CD14-positive monocyte (primary cell): Measurements from ENCODE around the gene TMEM198. TPM values are rescaled to one million over a fixed set of nuclear protein-coding genes. Genes with fewer than 3 reads are reported as not detected.

Source experiments
- DNase-seq, 3 donors: peaks; one replicate each; pipeline ENCODE4 v3.0.0-alpha.2; 2011 to 2022
- H2AFZ ChIP-seq: 2 replicates; pipeline ENCODE4 v1.6.0; 2012; ENCODE audit warnings: mild to moderate bottlenecking, low read depth, low read length, inconsistent platforms; ENCODE audit not compliant: insufficient read depth, poor library complexity, severe bottlenecking
- H3K27ac ChIP-seq, 2 donors: 1 replicate in 1 of 2; 2 replicates in 1 of 2; pipeline ENCODE4 v1.5.1; 2012 to 2013; ENCODE audit warnings: low read length in 2 of 2, control low read depth in 1 of 2, inconsistent platforms in 1 of 2, low read depth in 1 of 2, mild to moderate bottlenecking in 1 of 2
- H3K27me3 ChIP-seq, 2 donors: one replicate each; pipeline versions ENCODE4 v1.6.0 to v1.6.1; 2011 to 2013; ENCODE audit warnings: low read length in 2 of 2; ENCODE audit not compliant: control insufficient read depth in 2 of 2, insufficient read depth in 2 of 2
- H3K36me3 ChIP-seq, 2 donors: replicated peaks in 1 of 2; 1 replicate in 1 of 2; 2 replicates in 1 of 2; pipeline versions ENCODE4 v1.5.1 to v1.6.1; 2012 to 2013; ENCODE audit warnings: low read length in 2 of 2, control low read depth in 1 of 2, inconsistent platforms in 1 of 2, mild to moderate bottlenecking in 1 of 2; ENCODE audit not compliant: insufficient read depth in 2 of 2, control insufficient read depth in 1 of 2
- H3K4me1 ChIP-seq, 2 donors: 1 replicate in 1 of 2; 2 replicates in 1 of 2; pipeline versions ENCODE4 v1.5.1 to v1.6.1; 2012 to 2013; ENCODE audit warnings: low read length in 2 of 2, control low read depth in 1 of 2, inconsistent platforms in 1 of 2, mild to moderate bottlenecking in 1 of 2, moderate library complexity in 1 of 2; ENCODE audit not compliant: insufficient read depth in 2 of 2, control insufficient read depth in 1 of 2
- H3K4me2 ChIP-seq: replicated peaks from 2 replicates; pipeline ENCODE3; 2012; ENCODE audit warnings: low read length, moderate library complexity, mild to moderate bottlenecking; ENCODE audit not compliant: poor library complexity, severe bottlenecking; ENCODE audit errors: extremely low read depth
- H3K4me3 ChIP-seq, 3 experiments: fragments of 200-600 bp in 1 of 3; sonication (generic) in 1 of 3; replicated peaks in 1 of 3; 1 replicate in 2 of 3; 2 replicates in 1 of 3; pipeline ENCODE4 v1.5.1; 2011 to 2013; ENCODE audit warnings: low read length in 3 of 3, mild to moderate bottlenecking in 3 of 3, control low read depth in 2 of 3, low read depth in 2 of 3, inconsistent platforms in 1 of 3, moderate library complexity in 1 of 3
- H3K79me2 ChIP-seq: 2 replicates; pipeline ENCODE4 v1.6.0; 2012; ENCODE audit warnings: mild to moderate bottlenecking, control low read depth, inconsistent platforms, low read length, moderate library complexity; ENCODE audit not compliant: insufficient read depth
- H3K9ac ChIP-seq: 2 replicates; pipeline ENCODE4 v1.6.0; 2017; ENCODE audit warnings: low read length, mild to moderate bottlenecking; ENCODE audit not compliant: insufficient read depth, poor library complexity, severe bottlenecking
- H3K9me3 ChIP-seq, 2 donors: replicated peaks in 1 of 2; 1 replicate in 1 of 2; 2 replicates in 1 of 2; pipeline versions ENCODE4 v1.5.1 to v1.6.1; 2012 to 2013; ENCODE audit warnings: low read length in 2 of 2, control low read depth in 1 of 2; ENCODE audit not compliant: control insufficient read depth in 1 of 2, insufficient read depth in 1 of 2
- H4K20me1 ChIP-seq: 2 replicates; pipeline ENCODE4 v1.6.0; 2012; ENCODE audit warnings: mild to moderate bottlenecking, low read length, control low read depth, moderate library complexity; ENCODE audit not compliant: insufficient read depth
- H3K27ac Mint-ChIP-seq, 7 donors: one replicate each; pipeline ENCODE4 v1.8.0; 2020; ENCODE audit warnings: mild to moderate bottlenecking in 7 of 7, mixed read lengths in 7 of 7, moderate library complexity in 6 of 7, inconsistent platforms in 2 of 7
- H3K27me3 Mint-ChIP-seq, 3 donors: one replicate each; pipeline ENCODE4 v1.8.0; 2021 to 2022; ENCODE audit warnings: low read depth in 3 of 3, mild to moderate bottlenecking in 3 of 3, mixed read lengths in 3 of 3, moderate library complexity in 3 of 3, inconsistent platforms in 1 of 3
- H3K36me3 Mint-ChIP-seq, 2 donors: one replicate each; pipeline ENCODE4 v1.8.0; 2020; ENCODE audit warnings: mixed read lengths in 2 of 2, inconsistent platforms in 1 of 2, mild to moderate bottlenecking in 1 of 2
- H3K4me1 Mint-ChIP-seq: one replicate; pipeline ENCODE4 v1.8.0; 2020; ENCODE audit warnings: mild to moderate bottlenecking, mixed read lengths
- H3K4me3 Mint-ChIP-seq, 2 donors: one replicate each; pipeline ENCODE4 v1.8.0; 2020; ENCODE audit warnings: mild to moderate bottlenecking in 2 of 2, mixed read lengths in 2 of 2, moderate library complexity in 1 of 2
- H3K9me3 Mint-ChIP-seq, 7 donors: one replicate each; pipeline ENCODE4 v1.8.0; 2020 to 2022; ENCODE audit warnings: mixed read lengths in 7 of 7, mild to moderate bottlenecking in 6 of 7, moderate library complexity in 6 of 7, inconsistent platforms in 2 of 7
- CTCF ChIP-seq: fragments of 200-600 bp; IDR thresholded peaks from one replicate; pipeline ENCODE4 v1.8.0; 2022; ENCODE audit warnings: antibody characterized with exemption, mild to moderate bottlenecking
- WGBS: methylation state at CpG from one replicate; pipeline ENCODE4 v1.1.5; 2013; ENCODE audit warnings: missing lambda C conversion rate; ENCODE audit not compliant: insufficient coverage; 5-methylcytosine and 5-hydroxymethylcytosine counted together
- intact Hi-C, 2 donors: fragments of 100-400 bp; cut with micrococcal nuclease; formaldehyde crosslinking; loops; one replicate each; pipeline versions ENCODE4 v1.15.0 to v1.15.1; 2023
- polyA plus RNA-seq, 3 donors: library from polyadenylated mRNA; depleted of rRNA in 1 of 3; unstranded in 2 of 3; stranded (reverse) in 1 of 3; fragments of 300-500 nt in 2 of 3; fragments of >200 nt in 1 of 3; fragmentation: Illumina TruSeq in 2 of 3; gene quantifications; 1 replicate in 2 of 3; 2 replicates in 1 of 3; pipeline ENCODE4 v1.2.3, GENCODE V29; 2012 to 2021

TMEM198 gene
- polyA plus RNA-seq, 3 donors: not detected

- intact Hi-C loops: no loop called here
- H3K27me3 ChIP-seq: peaks cover 33 to 80% of the 10 kb centered on the region in 2 donors
- DNase-seq: no peak
- no peak overlapping the region for H3K9ac ChIP-seq
- no peaks in the 10 kb centered on the region for H3K79me2 ChIP-seq
- TF ChIP-seq CTCF: no peak
- H2AFZ ChIP-seq: no peak overlapping the region
- Mint-ChIP-seq H3K4me1 (peaks cover 18% of the 10 kb centered on the region), H3K27me3 (peaks cover 73 to 96% (median 79%) of the 10 kb centered on the region in 3 donors), H3K9me3 (peaks cover 2 to 24% (median 14%) of the 10 kb centered on the region in 7 donors), H3K36me3 (peaks cover 4 to 5% of the 10 kb centered on the region in 2 donors), H3K4me3 (peak overlapping the region in 1 of 2 donors; percentile 80), H3K27ac (no peak overlapping the region)
- no peaks in the 10 kb centered on the region for H3K4me1 ChIP-seq
- peaks cover 6% of the 10 kb centered on the region for H4K20me1 ChIP-seq
- H3K4me2 ChIP-seq: no peak overlapping the region
- no peak overlapping the region for H3K27ac ChIP-seq
- no peaks in the 10 kb centered on the region for H3K36me3 ChIP-seq
- WGBS: 16% methylated on average over 16 of the region's 16 CpGs
- no peak overlapping the region for H3K4me3 ChIP-seq
- peaks cover 6 to 26% of the 10 kb centered on the region in 2 donors for H3K9me3 ChIP-seq
Measured at GRCh38 chr2:219512524-219513216, 31.2 kb upstream of the TMEM198 start.

GRCh38 chr2:219513787-219514186 lies 30.0 kb upstream of the TMEM198 start:
- Histone ChIP-seq H3K27ac (no peak overlapping the region), H3K4me1 (no peaks in the 10 kb centered on the region), H3K9ac (no peak overlapping the region), H3K36me3 (no peaks in the 10 kb centered on the region), H4K20me1 (peaks cover 6% of the 10 kb centered on the region), H3K4me2 (no peak overlapping the region), H3K79me2 (no peaks in the 10 kb centered on the region), H3K4me3 (no peak overlapping the region), H3K9me3 (peaks cover 6 to 26% of the 10 kb centered on the region in 2 donors), H3K27me3 (peaks cover 33 to 80% of the 10 kb centered on the region in 2 donors), H2AFZ (no peak overlapping the region)
- 6% methylated on average over 2 of the region's 4 CpGs for WGBS
- peaks cover 0 to 2% of the 10 kb centered on the region in 2 donors for H3K36me3 Mint-ChIP-seq
- intact Hi-C loops: no loop called here
- peaks cover 18% of the 10 kb centered on the region for H3K4me1 Mint-ChIP-seq
- no peak overlapping the region for H3K27ac Mint-ChIP-seq
- TF ChIP-seq CTCF: no peak
- H3K27me3 Mint-ChIP-seq: peaks cover 77 to 98% (median 78%) of the 10 kb centered on the region in 3 donors
- peak overlapping the region in 1 of 2 donors; percentile 80 for H3K4me3 Mint-ChIP-seq
- no peak for DNase-seq
- H3K9me3 Mint-ChIP-seq: peaks cover 2 to 24% (median 14%) of the 10 kb centered on the region in 7 donors
